HepG2 (cell line): ENCODE results near the gene PPOX. TPM values are rescaled to one million over a fixed set of nuclear protein-coding genes. Genes with fewer than 3 reads are reported as not detected.

Source experiments
- ATAC-seq: fragments of 200-7000 bp; cut with Tn5 transposase; 3 replicates; pipeline ENCODE4 v1.9.1; 2020; ENCODE audit warnings: mild to moderate bottlenecking, moderate library complexity
- BruUV-seq: library from RNA; stranded (reverse); fragments of 400-500 nt; replicated peaks from 2 replicates; lab custom pipeline; 2021; lab: Mats Ljungman, UMichigan
- CTCF ChIA-PET: fragments of 300-600 bp; formaldehyde crosslinking; extraction: SDS; loops from one replicate; lab custom pipeline; 2021; ENCODE audit warnings: low total read pairs, inconsistent platforms, low intra/inter-chr PET ratio; lab: Yijun Ruan, JAX
- POLR2A ChIA-PET: fragments of 350-600 bp; sonication (Branson Sonifier 250); formaldehyde crosslinking; loops from one replicate; lab custom pipeline; 2020; ENCODE audit warnings: antibody characterized with exemption, inconsistent platforms; lab: Yijun Ruan, JAX
- DNase-seq: peaks from one replicate; pipeline ENCODE4 v3.0.0-alpha.2; 2015; ENCODE audit warnings: low spot score
- FAIRE-seq: peaks from 3 replicates; lab custom pipeline; 2011; peaks lifted over from hg19 to GRCh38; lab: Jason Lieb, UNC
- H2AFZ ChIP-seq: one replicate; pipeline ENCODE4 v1.6.1; 2011; ENCODE audit warnings: low read length, inconsistent platforms
- H3K27ac ChIP-seq: fragments of 300-600 bp; 3 replicates; pipeline ENCODE4 v1.8.0; 2011; ENCODE audit warnings: mixed run types, mild to moderate bottlenecking, mixed read lengths, low read length, inconsistent platforms; ENCODE audit not compliant: insufficient read depth; ENCODE audit errors: extremely low read length
- H3K27me3 ChIP-seq, 2 experiments: fragments of 200-600 bp in 1 of 2; 2 replicates in 1 of 2; 3 replicates in 1 of 2; pipeline versions ENCODE4 v1.6.0 to v1.8.0; 2011; ENCODE audit warnings: low read length in 2 of 2, mild to moderate bottlenecking in 2 of 2, moderate library complexity in 2 of 2, inconsistent platforms in 1 of 2; ENCODE audit not compliant: insufficient read depth in 2 of 2, control insufficient read depth in 1 of 2
- H3K36me3 ChIP-seq, 2 experiments: fragments of 200-600 bp in 1 of 2; replicated peaks in 1 of 2; 2 replicates in 1 of 2; 3 replicates in 1 of 2; pipeline versions ENCODE4 v1.5.1 to v1.8.0; 2011; ENCODE audit warnings: low read length in 2 of 2, inconsistent platforms in 1 of 2; ENCODE audit not compliant: insufficient read depth in 2 of 2, control insufficient read depth in 1 of 2
- H3K4me1 ChIP-seq: 2 replicates; pipeline ENCODE4 v1.5.1; 2012; ENCODE audit warnings: low read length, inconsistent platforms; ENCODE audit not compliant: insufficient read depth
- H3K4me2 ChIP-seq: 2 replicates; pipeline ENCODE4 v1.6.0; 2011; ENCODE audit warnings: low read depth, low read length, inconsistent platforms
- H3K4me3 ChIP-seq, 3 experiments: fragments of 200-600 bp in 1 of 3; sonication (generic), shearing (Covaris generic) in 1 of 3; replicated peaks in 1 of 3; 2 replicates each; pipeline ENCODE4 v1.5.1; 2011 to 2016; ENCODE audit warnings: low read length in 3 of 3, inconsistent platforms in 2 of 3, low read depth in 2 of 3, mild to moderate bottlenecking in 2 of 3, control low read depth in 1 of 3, mixed read lengths in 1 of 3; ENCODE audit not compliant: insufficient read depth in 1 of 3
- H3K79me2 ChIP-seq: one replicate; pipeline ENCODE4 v1.6.1; 2011; ENCODE audit warnings: low read length, inconsistent platforms; ENCODE audit not compliant: insufficient read depth
- H3K9ac ChIP-seq: 2 replicates; pipeline ENCODE4 v1.6.0; 2011; ENCODE audit warnings: mild to moderate bottlenecking, low read depth, low read length, inconsistent platforms; ENCODE audit not compliant: insufficient read depth
- H3K9me3 ChIP-seq: 2 replicates; pipeline ENCODE4 v1.5.1; 2012; ENCODE audit warnings: mild to moderate bottlenecking, low read length
- H4K20me1 ChIP-seq: 2 replicates; pipeline ENCODE4 v1.6.0; 2011; ENCODE audit warnings: inconsistent platforms, mild to moderate bottlenecking, low read length, moderate library complexity; ENCODE audit not compliant: insufficient read depth
- CREBL2 ChIP-seq: sonication (generic); formaldehyde crosslinking; IDR thresholded peaks from 2 replicates; pipeline ENCODE4 v1.8.1; 2023; ENCODE audit warnings: missing genetic modification reagents, mild to moderate bottlenecking, borderline replicate concordance
- FOXJ3 ChIP-seq: sonication (generic); formaldehyde crosslinking; IDR thresholded peaks from 2 replicates; pipeline ENCODE4 v1.4.0; 2020; ENCODE audit warnings: missing genetic modification reagents, mild to moderate bottlenecking, borderline replicate concordance
- HMGA1 ChIP-seq: sonication (generic); formaldehyde crosslinking; conservative IDR thresholded peaks from 2 replicates; pipeline ENCODE4 v1.4.0; 2020; ENCODE audit warnings: missing genetic modification reagents
- JUNB ChIP-seq: sonication (generic); formaldehyde crosslinking; IDR thresholded peaks from 2 replicates; pipeline ENCODE4 v1.8.0; 2022; ENCODE audit warnings: missing genetic modification reagents, mild to moderate bottlenecking, borderline replicate concordance
- KDM5B ChIP-seq: sonication (generic); formaldehyde crosslinking; IDR thresholded peaks from 2 replicates; pipeline ENCODE4 v1.4.0; 2020; ENCODE audit warnings: missing genetic modification reagents, mild to moderate bottlenecking, borderline replicate concordance
- KLF15 ChIP-seq: sonication (generic); formaldehyde crosslinking; IDR thresholded peaks from 2 replicates; pipeline ENCODE4 v1.8.1; 2023; ENCODE audit warnings: borderline replicate concordance, mild to moderate bottlenecking, inconsistent platforms, missing genetic modification reagents, mixed read lengths
- MAFK ChIP-seq, 2 experiments: IDR thresholded peaks in 1 of 2; conservative IDR thresholded peaks in 1 of 2; 2 replicates each; pipeline ENCODE4 v1.6.1; 2011; ENCODE audit warnings: improper control_type of control experiment in 2 of 2, low read length in 2 of 2
- MBD4 ChIP-seq: IDR thresholded peaks from 2 replicates; pipeline ENCODE4 v1.6.1; 2012; ENCODE audit warnings: low read length, inconsistent platforms, borderline replicate concordance
- NFE2 ChIP-seq: sonication (generic); formaldehyde crosslinking; IDR thresholded peaks from 2 replicates; pipeline ENCODE4 v1.4.0; 2020; ENCODE audit warnings: missing genetic modification reagents
- NFIC ChIP-seq: IDR thresholded peaks from 2 replicates; pipeline ENCODE4 v1.6.1; 2012; ENCODE audit warnings: mild to moderate bottlenecking, low read length, inconsistent platforms
- PAX8 ChIP-seq: sonication (generic); formaldehyde crosslinking; IDR thresholded peaks from 2 replicates; pipeline ENCODE4 v1.8.0; 2022; ENCODE audit warnings: mild to moderate bottlenecking, missing genetic modification reagents, borderline replicate concordance
- SALL2 ChIP-seq: sonication (generic); formaldehyde crosslinking; IDR thresholded peaks from 2 replicates; pipeline ENCODE4 v1.8.1; 2023; ENCODE audit warnings: mild to moderate bottlenecking, missing genetic modification reagents, inconsistent platforms
- SMAD1 ChIP-seq: sonication (generic); formaldehyde crosslinking; IDR thresholded peaks from 2 replicates; pipeline ENCODE4 v1.4.0; 2020; ENCODE audit warnings: missing genetic modification reagents, low read depth, mild to moderate bottlenecking, borderline replicate concordance
- SOX6 ChIP-seq, 2 experiments: fragments of 450-650 bp in 1 of 2; sonication (generic) in 1 of 2; formaldehyde crosslinking in 1 of 2; IDR thresholded peaks; 2 replicates each; pipeline versions ENCODE4 v1.4.0 to v1.6.1; 2017 to 2020; ENCODE audit warnings: antibody characterized with exemption in 1 of 2, mild to moderate bottlenecking in 1 of 2, missing genetic modification reagents in 1 of 2
- ZKSCAN8 ChIP-seq: IDR thresholded peaks from 2 replicates; pipeline ENCODE4 v1.6.1; 2016; ENCODE audit warnings: borderline replicate concordance, missing genetic modification reagents, missing compliant biosample characterization
- ZNF136 ChIP-seq: sonication (generic); formaldehyde crosslinking; IDR thresholded peaks from 2 replicates; pipeline ENCODE4 v1.8.1; 2022; ENCODE audit warnings: low read depth, mild to moderate bottlenecking, moderate library complexity, missing genetic modification reagents
- ZNF18 ChIP-seq: sonication (generic); formaldehyde crosslinking; IDR thresholded peaks from 2 replicates; pipeline ENCODE4 v1.8.0; 2022; ENCODE audit warnings: mild to moderate bottlenecking, missing genetic modification reagents; ENCODE audit not compliant: insufficient replicate concordance
- ZNF329 ChIP-seq: sonication (generic); formaldehyde crosslinking; IDR thresholded peaks from 2 replicates; pipeline ENCODE4 v1.9.0; 2021; ENCODE audit warnings: low read depth, mild to moderate bottlenecking, missing genetic modification reagents
- ZNF333 ChIP-seq: sonication (generic); formaldehyde crosslinking; IDR thresholded peaks from 2 replicates; pipeline ENCODE4 v1.4.0; 2020; ENCODE audit warnings: mild to moderate bottlenecking, missing genetic modification reagents, borderline replicate concordance
- ZNF850 ChIP-seq: sonication (generic); formaldehyde crosslinking; conservative IDR thresholded peaks from 2 replicates; pipeline ENCODE4 v1.9.0; 2021; ENCODE audit warnings: mild to moderate bottlenecking, missing genetic modification reagents
- WGBS: methylation state at CpG from one replicate; pipeline ENCODE4 v1.1.6; 2017; ENCODE audit warnings: low lambda C conversion rate; 5-methylcytosine and 5-hydroxymethylcytosine counted together
- in situ Hi-C: cut with HindIII; loops from 2 replicates; pipeline ENCODE4 v1.10.0; 2017; ENCODE audit warnings: low pct_unique_long_range_greater_than_20kb; ENCODE audit not compliant: extremely low pct_ligation_motif_present
- intact Hi-C: fragments of 100-400 bp; cut with micrococcal nuclease; formaldehyde crosslinking; loops from one replicate; pipeline ENCODE4 v1.10.0; 2022; ENCODE audit not compliant: unreplicated experiment
- polyA plus RNA-seq, 8 experiments: library from polyadenylated mRNA; depleted of rRNA in 3 of 8; stranded (reverse) in 7 of 8; unstranded in 1 of 8; fragments of >200 nt; fragmentation: Illumina TruSeq in 4 of 8; extraction: Trizol in 4 of 8; gene quantifications; 2 replicates each; pipeline versions ENCODE4 v1.2.1 to v1.2.3, GENCODE V29; 2011 to 2016; ENCODE audit warnings: low read depth in 4 of 8, missing spikeins in 1 of 8, mixed read lengths in 1 of 8; ENCODE audit not compliant: insufficient read depth in 1 of 8
- total RNA-seq, 5 experiments: library from RNA; depleted of rRNA; stranded (reverse); fragments of >200 nt; fragmentation: Illumina TruSeq; extraction: Trizol; gene quantifications; 2 replicates each; pipeline ENCODE4 v1.2.3, GENCODE V29; 2016; ENCODE audit warnings: low read depth in 1 of 5

PPOX gene
- total and polyA plus RNA-seq, 2 of the 13 experiments (the other 11 are each of a cell fraction or from before 2014, with no cell fraction given) = 15.5 to 27.7 TPM

- TF ChIP-seq ZNF18 = no peak
- no peak for TF ChIP-seq FOXJ3 (CRISPR knock-in tag)
- TF ChIP-seq KDM5B (CRISPR knock-in tag) = no peak
- TF ChIP-seq, all 625 proteins: peak for 0
Observed at GRCh38 chr1:161158316-161159010, 7.8 kb upstream of the PPOX start (continued).

- Histone ChIP-seq H3K4me3 (peak within 1 kb of the TSS; percentile 84 to 95 (median 94)), H4K20me1 (no peaks in the 10 kb centered on the region), H3K9ac (peak within 1 kb of the TSS; percentile 91), H2AFZ (peak within 1 kb of the TSS; percentile 59), H3K36me3 (peaks cover 11 to 37% of the 10 kb centered on the region in 2 experiments; a peak in 4 of 5 replicates), H3K4me2 (peak within 1 kb of the TSS; percentile 97), H3K4me1 (peaks cover 44% of the 10 kb centered on the region), H3K27me3 (no peaks in the 10 kb centered on the region; a peak in 1 of 5 replicates), H3K27ac (peak within 1 kb of the TSS; percentile 64), H3K9me3 (no peaks in the 10 kb centered on the region), H3K79me2 (peaks cover 15% of the 10 kb centered on the region)
- BruUV-seq = no TSS peak
- POLR2A ChIA-PET = no interaction called here
- CTCF ChIA-PET = no interaction called here
- FAIRE-seq (peak; percentile 71), DNase-seq (peak; percentile 79), ATAC-seq (peak; percentile 93)
- in situ Hi-C loops = no loop called here
- intact Hi-C loops = no loop called here
- 20% methylated on average over 22 of the region's 60 CpGs for WGBS
- TF ChIP-seq NFE2 (CRISPR knock-in tag) (no peak), ZKSCAN8 (CRISPR knock-in tag) (no peak), ZNF333 (CRISPR knock-in tag) (no peak), ZNF329 (no peak), HMGA1 (CRISPR knock-in tag) (no peak), ZNF136 (no peak), PAX8 (CRISPR knock-in tag) (no peak), NFIC (no peak), KLF15 (CRISPR knock-in tag) (no peak), SMAD1 (CRISPR knock-in tag) (no peak), MAFK (conservative IDR thresholded peaks at IDR 0.05 in 1 of 2, IDR thresholded peaks at IDR 0.05 in 1 of 2; ENCODE audit: low read length in 2 of 2) (no peak), SOX6 (IDR thresholded peaks at IDR 0.05) (no peak), SOX6 (CRISPR knock-in tag; IDR thresholded peaks at IDR 0.05) (peak; percentile 45; the same call in 1 of the 2 replicates), CREBL2 (CRISPR knock-in tag) (no peak), SALL2 (CRISPR knock-in tag) (no peak), JUNB (no peak), MBD4 (no peak), ZNF850 (no peak)
Observed at GRCh38 chr1:161159087-161159912, 6.9 kb upstream of the PPOX start, which contains the start of gene USP21. Gene USP21, plus strand, starts transcription at chr1:161159500. Its CDS starts 1,141 bp downstream, at chr1:161160641.
